Measurements from ENCODE around the gene NCSTN. TPM values are rescaled to one million over a fixed set of nuclear protein-coding genes. Genes with fewer than 3 reads are reported as not detected.

The NCSTN gene
- total RNA-seq, 1 donor from 2014 or later: 50.6 TPM

GRCh38 chr1:160367516-160367900, 24.3 kb downstream of the NCSTN start:
- Histone ChIP-seq H3K4me3 (no peak overlapping the region), H3K4me1 (no peaks in the 10 kb centered on the region), H3K36me3 (no peaks in the 10 kb centered on the region), H3K27ac (no peak overlapping the region), H3K27me3 (no peaks in the 10 kb centered on the region), H3K9me3 (no peaks in the 10 kb centered on the region)
- DNase-seq (ENCODE audit: extremely low spot score in 2 of 2): peak in 1 of 2 donors; percentile 74
- intact Hi-C loops (cut with DNase I): no loop called here
- no peak for TF ChIP-seq POLR2AphosphoS5 (IDR thresholded peaks at IDR 0.05; ENCODE audit: insufficient read depth in 1 of 2, low read depth in 1 of 2)
- no peak for TF ChIP-seq POLR2A (IDR thresholded peaks at IDR 0.05)
- TF ChIP-seq CTCF (IDR thresholded peaks at IDR 0.05): no peak

- no peak overlapping the region for H3K27ac ChIP-seq
- intact Hi-C loops (cut with DNase I): no loop called here
- H3K4me1 ChIP-seq: no peaks in the 10 kb centered on the region
- no peak overlapping the region for H3K4me3 ChIP-seq
- H3K36me3 ChIP-seq: no peaks in the 10 kb centered on the region
- DNase-seq (ENCODE audit: extremely low spot score in 2 of 2): peak in 1 of 2 donors; percentile 56
- H3K27me3 ChIP-seq: no peaks in the 10 kb centered on the region
- no peaks in the 10 kb centered on the region for H3K9me3 ChIP-seq
- TF ChIP-seq POLR2A (IDR thresholded peaks at IDR 0.05) (no peak), POLR2AphosphoS5 (IDR thresholded peaks at IDR 0.05; ENCODE audit: insufficient read depth in 1 of 2, low read depth in 1 of 2) (no peak), CTCF (IDR thresholded peaks at IDR 0.05) (no peak)
Observed at GRCh38 chr1:160367934-160368923, 25.0 kb downstream of the NCSTN start.

- no peak for DNase-seq (ENCODE audit: extremely low spot score in 2 of 2)
- Histone ChIP-seq H3K4me1 (no peaks in the 10 kb centered on the region), H3K9me3 (no peaks in the 10 kb centered on the region), H3K4me3 (no peak overlapping the region), H3K27ac (no peak overlapping the region), H3K27me3 (no peaks in the 10 kb centered on the region), H3K36me3 (no peaks in the 10 kb centered on the region)
- TF ChIP-seq CTCF (IDR thresholded peaks at IDR 0.05) (no peak), POLR2AphosphoS5 (IDR thresholded peaks at IDR 0.05; ENCODE audit: insufficient read depth in 1 of 2, low read depth in 1 of 2) (no peak), POLR2A (IDR thresholded peaks at IDR 0.05) (no peak)
- intact Hi-C loops (cut with DNase I): no loop called here
Observed at GRCh38 chr1:160369087-160369486, 25.9 kb downstream of the NCSTN start.

GRCh38 chr1:160370561-160371345, 27.6 kb downstream of the NCSTN start:
- Histone ChIP-seq H3K9me3 (no peaks in the 10 kb centered on the region), H3K4me1 (peaks cover 2% of the 10 kb centered on the region), H3K27ac (no peak overlapping the region), H3K36me3 (no peaks in the 10 kb centered on the region), H3K4me3 (no peak overlapping the region), H3K27me3 (no peaks in the 10 kb centered on the region)
- peak; percentile 61 to 62 for DNase-seq (ENCODE audit: extremely low spot score in 2 of 2)
- intact Hi-C loops (cut with DNase I): no loop called here
- TF ChIP-seq CTCF (IDR thresholded peaks at IDR 0.05) (no peak), POLR2AphosphoS5 (IDR thresholded peaks at IDR 0.05; ENCODE audit: insufficient read depth in 1 of 2, low read depth in 1 of 2) (no peak), POLR2A (IDR thresholded peaks at IDR 0.05) (no peak)
